OCI-LY7 (cell line): ENCODE measurements around the gene FRMPD4. TPM values are rescaled to one million over a fixed set of nuclear protein-coding genes. Genes with fewer than 3 reads are reported as not detected.

Source experiments
- BruUV-seq: library from RNA; stranded (reverse); fragments of 400-500 nt; replicated peaks from 2 replicates; lab custom pipeline; 2021; lab: Mats Ljungman, UMichigan
- CTCF ChIA-PET: fragments of 300-600 bp; sonication (Branson Sonifier 250); formaldehyde crosslinking; loops from one replicate; lab custom pipeline; 2022; ENCODE audit warnings: antibody characterized with exemption; ENCODE audit not compliant: unreplicated experiment; lab: Charles Lee
- POLR2A ChIA-PET: fragments of 300-600 bp; sonication (Branson Sonifier 250); formaldehyde crosslinking; loops from one replicate; lab custom pipeline; 2022; ENCODE audit warnings: antibody characterized with exemption; lab: Charles Lee
- DNase-seq: peaks from one replicate; pipeline ENCODE4 v3.0.0-alpha.2; 2015; ENCODE audit warnings: low spot score
- H2AFZ ChIP-seq: fragments of 200-600 bp; sonication (generic), shearing (Covaris generic); 2 replicates; pipeline ENCODE4 v1.6.1; 2014; ENCODE audit warnings: mild to moderate bottlenecking, antibody characterized with exemption, low read length, moderate library complexity
- H3K27ac ChIP-seq: fragments of 200-600 bp; sonication (generic); 2 replicates; pipeline ENCODE4 v1.5.1; 2014; ENCODE audit warnings: mixed run types, low read depth, mild to moderate bottlenecking, moderate library complexity, low read length, inconsistent platforms; ENCODE audit not compliant: poor library complexity, severe bottlenecking
- H3K36me3 ChIP-seq: fragments of 200-600 bp; sonication (generic); 2 replicates; pipeline ENCODE4 v1.6.1; 2014; ENCODE audit warnings: mild to moderate bottlenecking, antibody characterized with exemption, low read length, moderate library complexity, mixed read lengths; ENCODE audit not compliant: insufficient read depth
- H3K4me1 ChIP-seq: fragments of 200-600 bp; sonication (generic); 2 replicates; pipeline ENCODE4 v1.5.1; 2014; ENCODE audit warnings: mild to moderate bottlenecking, low read length; ENCODE audit not compliant: insufficient read depth, poor library complexity, severe bottlenecking
- H3K4me2 ChIP-seq: fragments of 200-600 bp; sonication (generic); 2 replicates; pipeline ENCODE4 v1.6.1; 2014; ENCODE audit warnings: mild to moderate bottlenecking, low read length
- H3K4me3 ChIP-seq: fragments of 200-600 bp; sonication (generic); 2 replicates; pipeline ENCODE4 v1.5.1; 2014; ENCODE audit warnings: mild to moderate bottlenecking, low read depth, low read length; ENCODE audit not compliant: poor library complexity, severe bottlenecking
- H3K79me2 ChIP-seq: fragments of 200-600 bp; sonication (generic); 2 replicates; pipeline ENCODE4 v1.6.1; 2016; ENCODE audit warnings: low read depth, mild to moderate bottlenecking, low read length, moderate library complexity, mixed read lengths; ENCODE audit not compliant: insufficient read depth
- H3K9me2 ChIP-seq: fragments of 200-600 bp; sonication (generic); 2 replicates; pipeline ENCODE4 v1.6.1; 2016; ENCODE audit warnings: mild to moderate bottlenecking, low read length, mixed read lengths; ENCODE audit not compliant: insufficient read depth
- H3K9me3 ChIP-seq: fragments of 200-600 bp; sonication (generic); 2 replicates; pipeline ENCODE4 v1.6.1; 2014; ENCODE audit warnings: mild to moderate bottlenecking, mixed run types, low read length, mixed read lengths
- H4K20me1 ChIP-seq: fragments of 200-600 bp; sonication (generic); 2 replicates; pipeline ENCODE4 v1.6.1; 2014; ENCODE audit warnings: mild to moderate bottlenecking, antibody characterized with exemption, low read length, moderate library complexity, mixed read lengths; ENCODE audit not compliant: insufficient read depth
- EZH2phosphoT487 ChIP-seq: fragments of 200-600 bp; sonication (generic); IDR thresholded peaks from 2 replicates; pipeline ENCODE4 v1.6.1; 2018; ENCODE audit warnings: low read depth, borderline replicate concordance, mild to moderate bottlenecking, mixed run types, antibody characterized with exemption, low read length, moderate library complexity, mixed read lengths
- intact Hi-C: fragments of 100-400 bp; cut with micrococcal nuclease; formaldehyde crosslinking; loops from one replicate; pipeline ENCODE4 v1.10.0; 2022; ENCODE audit not compliant: unreplicated experiment
- total RNA-seq, 2 experiments: library from RNA; depleted of rRNA in 1 of 2; stranded (reverse); fragments of >200 nt in 1 of 2; shearing (Covaris generic) in 1 of 2; gene quantifications; 2 replicates each; pipeline ENCODE4 v1.2.3, GENCODE V29; 2014 to 2022
- TF ChIP-seq, protein P1 (sequence below): fragments of 200-600 bp; sonication (generic); conservative IDR thresholded peaks from 2 replicates; pipeline ENCODE4 v1.5.1; 2014; ENCODE audit warnings: mild to moderate bottlenecking, antibody characterized with exemption, low read length, moderate library complexity, mixed read lengths

Gene FRMPD4
- total RNA-seq, 2 experiments from 2014 or later: not detected

DNA sequence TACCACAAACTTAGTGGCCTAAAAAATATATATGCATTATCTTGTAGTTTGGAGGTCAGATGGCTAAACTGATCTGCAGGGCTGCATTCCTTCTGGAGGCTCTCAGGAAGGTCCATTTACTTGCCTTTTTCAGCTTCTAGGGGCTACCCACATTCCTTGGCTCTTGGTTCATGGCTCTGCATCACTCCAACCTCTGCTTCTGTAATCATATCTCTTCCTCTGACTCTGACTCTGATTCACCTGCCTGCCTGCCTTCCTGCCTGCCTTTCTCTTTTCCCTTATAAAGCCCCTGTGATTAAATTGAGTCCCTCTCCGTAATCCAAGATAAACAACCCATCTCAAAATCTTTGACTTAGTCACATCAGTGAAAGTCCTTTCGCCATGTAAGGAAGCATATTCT, 25.0 kb upstream of the FRMPD4 start:
- Histone ChIP-seq H4K20me1 (no peaks in the 10 kb centered on the region), H3K9me3 (no peaks in the 10 kb centered on the region), H3K4me1 (no peaks in the 10 kb centered on the region), H2AFZ (no peak overlapping the region), H3K79me2 (no peaks in the 10 kb centered on the region), H3K36me3 (no peaks in the 10 kb centered on the region), H3K9me2 (no peaks in the 10 kb centered on the region), H3K4me2 (no peak overlapping the region), H3K27ac (no peak overlapping the region), H3K4me3 (no peak overlapping the region)
- ChIA-PET CTCF (no interaction called here), POLR2A (no interaction called here)
- intact Hi-C loops: no loop called here
- no peak for DNase-seq
- BruUV-seq: no TSS peak
- TF ChIP-seq, protein P1, sequence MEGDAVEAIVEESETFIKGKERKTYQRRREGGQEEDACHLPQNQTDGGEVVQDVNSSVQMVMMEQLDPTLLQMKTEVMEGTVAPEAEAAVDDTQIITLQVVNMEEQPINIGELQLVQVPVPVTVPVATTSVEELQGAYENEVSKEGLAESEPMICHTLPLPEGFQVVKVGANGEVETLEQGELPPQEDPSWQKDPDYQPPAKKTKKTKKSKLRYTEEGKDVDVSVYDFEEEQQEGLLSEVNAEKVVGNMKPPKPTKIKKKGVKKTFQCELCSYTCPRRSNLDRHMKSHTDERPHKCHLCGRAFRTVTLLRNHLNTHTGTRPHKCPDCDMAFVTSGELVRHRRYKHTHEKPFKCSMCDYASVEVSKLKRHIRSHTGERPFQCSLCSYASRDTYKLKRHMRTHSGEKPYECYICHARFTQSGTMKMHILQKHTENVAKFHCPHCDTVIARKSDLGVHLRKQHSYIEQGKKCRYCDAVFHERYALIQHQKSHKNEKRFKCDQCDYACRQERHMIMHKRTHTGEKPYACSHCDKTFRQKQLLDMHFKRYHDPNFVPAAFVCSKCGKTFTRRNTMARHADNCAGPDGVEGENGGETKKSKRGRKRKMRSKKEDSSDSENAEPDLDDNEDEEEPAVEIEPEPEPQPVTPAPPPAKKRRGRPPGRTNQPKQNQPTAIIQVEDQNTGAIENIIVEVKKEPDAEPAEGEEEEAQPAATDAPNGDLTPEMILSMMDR: no peak
- no peak for TF ChIP-seq EZH2phosphoT487

DNA sequence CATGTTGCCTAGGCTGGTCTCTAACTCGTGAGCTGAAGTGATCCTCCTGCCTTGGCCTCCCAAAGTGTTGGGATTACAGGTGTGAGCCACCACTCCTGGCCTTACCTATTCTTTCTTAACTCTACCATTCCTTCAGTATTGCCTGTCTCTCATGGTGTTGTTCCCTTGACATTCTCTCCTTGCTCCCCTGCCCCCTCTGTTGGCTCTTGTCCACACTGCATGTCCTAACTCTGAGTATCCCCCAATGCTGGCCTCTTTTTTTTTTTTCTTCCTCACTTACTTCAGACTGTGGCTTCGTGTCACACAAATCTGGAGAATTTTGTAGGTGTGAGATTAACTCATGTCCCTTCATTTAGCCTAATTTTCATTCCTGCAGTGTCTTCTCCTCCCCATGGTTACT, 22.9 kb upstream of the FRMPD4 start:
- TF ChIP-seq, protein P1: no peak
- TF ChIP-seq EZH2phosphoT487: no peak

DNA sequence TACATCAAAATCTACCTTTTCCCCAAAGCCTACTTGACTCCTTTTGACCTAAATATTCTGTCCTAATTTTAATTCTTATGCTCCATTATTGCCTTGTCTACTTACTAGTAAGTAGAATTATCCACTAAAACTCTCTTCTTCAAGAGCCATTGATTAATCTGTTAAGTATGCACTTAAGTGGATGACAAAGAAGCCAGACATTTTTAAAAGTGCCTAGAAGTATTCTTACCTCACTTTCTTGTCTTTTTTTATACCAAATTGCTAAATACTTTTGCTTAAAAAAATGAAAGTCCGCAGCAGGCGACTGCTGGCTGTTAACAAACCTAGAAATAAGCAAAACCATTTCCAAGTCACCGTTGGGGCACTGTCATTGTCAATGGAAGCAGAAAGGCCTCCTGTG, 20.1 kb upstream of the FRMPD4 start:
- BruUV-seq: no TSS peak
- POLR2A ChIA-PET: no interaction called here
- Histone ChIP-seq H3K4me2 (no peak overlapping the region), H3K36me3 (no peaks in the 10 kb centered on the region), H3K4me1 (no peaks in the 10 kb centered on the region), H3K4me3 (no peak overlapping the region), H3K27ac (no peak overlapping the region), H4K20me1 (no peaks in the 10 kb centered on the region), H3K79me2 (no peaks in the 10 kb centered on the region), H2AFZ (no peak overlapping the region), H3K9me2 (no peaks in the 10 kb centered on the region), H3K9me3 (no peaks in the 10 kb centered on the region)
- no peak for TF ChIP-seq EZH2phosphoT487
- TF ChIP-seq, protein P1: no peak
- intact Hi-C loops: no loop called here
- DNase-seq: no peak
- CTCF ChIA-PET: no interaction called here

More for the DNA sequence above, 22.9 kb upstream of the FRMPD4 start:
- Histone ChIP-seq H3K4me2 (no peak overlapping the region), H3K4me1 (no peaks in the 10 kb centered on the region), H2AFZ (no peak overlapping the region), H3K79me2 (no peaks in the 10 kb centered on the region), H4K20me1 (no peaks in the 10 kb centered on the region), H3K9me3 (no peaks in the 10 kb centered on the region), H3K27ac (no peak overlapping the region), H3K9me2 (no peaks in the 10 kb centered on the region), H3K36me3 (no peaks in the 10 kb centered on the region), H3K4me3 (no peak overlapping the region)
- POLR2A ChIA-PET: no interaction called here
- BruUV-seq: no TSS peak
- intact Hi-C loops: no loop called here
- CTCF ChIA-PET: no interaction called here
- DNase-seq: no peak
